Measurements from ENCODE around the gene CAMTA2.

DNA sequence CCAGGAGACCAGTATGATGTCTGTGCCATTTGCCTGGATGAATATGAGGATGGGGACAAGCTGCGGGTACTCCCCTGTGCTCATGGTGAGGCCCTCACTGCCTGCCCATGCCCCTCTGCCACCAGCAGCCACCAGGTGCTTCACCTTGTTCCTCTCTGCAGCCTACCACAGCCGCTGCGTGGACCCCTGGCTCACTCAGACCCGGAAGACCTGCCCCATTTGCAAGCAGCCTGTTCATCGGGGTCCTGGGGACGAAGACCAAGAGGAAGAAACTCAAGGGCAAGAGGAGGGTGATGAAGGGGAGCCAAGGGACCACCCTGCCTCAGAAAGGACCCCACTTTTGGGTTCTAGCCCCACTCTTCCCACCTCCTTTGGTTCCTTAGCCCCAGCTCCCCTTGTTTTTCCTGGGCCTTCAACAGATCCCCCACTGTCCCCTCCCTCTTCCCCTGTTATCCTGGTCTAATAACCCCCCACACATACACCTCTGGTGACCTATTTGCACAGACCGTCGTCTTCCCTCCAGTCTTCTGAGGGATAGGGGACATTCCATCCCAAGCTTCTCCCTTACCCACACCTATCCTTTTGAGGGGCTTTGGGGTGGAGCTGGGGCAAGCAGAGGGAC is 42.8 kb downstream of the CAMTA2 start:
- TF ChIP-seq POLR2A (IDR thresholded peaks at IDR 0.05) (no peak), POLR2AphosphoS5 (IDR thresholded peaks at IDR 0.05) (no peak)
- TF ChIP-seq, protein P1, sequence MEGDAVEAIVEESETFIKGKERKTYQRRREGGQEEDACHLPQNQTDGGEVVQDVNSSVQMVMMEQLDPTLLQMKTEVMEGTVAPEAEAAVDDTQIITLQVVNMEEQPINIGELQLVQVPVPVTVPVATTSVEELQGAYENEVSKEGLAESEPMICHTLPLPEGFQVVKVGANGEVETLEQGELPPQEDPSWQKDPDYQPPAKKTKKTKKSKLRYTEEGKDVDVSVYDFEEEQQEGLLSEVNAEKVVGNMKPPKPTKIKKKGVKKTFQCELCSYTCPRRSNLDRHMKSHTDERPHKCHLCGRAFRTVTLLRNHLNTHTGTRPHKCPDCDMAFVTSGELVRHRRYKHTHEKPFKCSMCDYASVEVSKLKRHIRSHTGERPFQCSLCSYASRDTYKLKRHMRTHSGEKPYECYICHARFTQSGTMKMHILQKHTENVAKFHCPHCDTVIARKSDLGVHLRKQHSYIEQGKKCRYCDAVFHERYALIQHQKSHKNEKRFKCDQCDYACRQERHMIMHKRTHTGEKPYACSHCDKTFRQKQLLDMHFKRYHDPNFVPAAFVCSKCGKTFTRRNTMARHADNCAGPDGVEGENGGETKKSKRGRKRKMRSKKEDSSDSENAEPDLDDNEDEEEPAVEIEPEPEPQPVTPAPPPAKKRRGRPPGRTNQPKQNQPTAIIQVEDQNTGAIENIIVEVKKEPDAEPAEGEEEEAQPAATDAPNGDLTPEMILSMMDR (IDR thresholded peaks at IDR 0.05): no peak
